ENCODE measurements around the gene BLOC1S2. TPM values are rescaled to one million over a fixed set of nuclear protein-coding genes. Genes with fewer than 3 reads are reported as not detected.
"Not testable (repeated sequence)": the region's sequence is repeated elsewhere in the genome, so short reads cannot be mapped to it uniquely, and the experiment has no call there.

BLOC1S2 gene
- polyA plus RNA-seq, 1 donor from 2014 or later, result 299 TPM

DNA sequence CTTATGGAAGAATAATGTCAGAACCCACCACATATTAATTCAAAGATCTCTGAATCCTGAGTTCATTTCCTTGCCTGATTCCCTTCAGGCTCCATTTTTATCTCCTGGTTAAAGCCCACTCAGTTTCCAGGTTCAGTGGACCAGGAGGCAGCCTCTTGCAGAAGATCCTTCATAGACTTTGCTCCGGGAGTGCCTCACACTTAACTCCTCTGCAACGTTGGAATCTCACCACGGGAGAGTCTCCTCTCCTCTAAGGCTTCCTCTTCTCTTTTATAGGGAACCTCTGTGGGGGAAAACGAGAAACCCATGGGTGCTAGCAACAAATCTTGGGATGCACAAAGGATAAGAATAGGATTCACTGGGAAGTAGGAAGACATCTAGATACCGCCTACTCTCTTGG lies 1.7 kb upstream of the BLOC1S2 start:
- H2AFZ ChIP-seq (ENCODE audit: low read depth, low read length), result no peak overlapping the region
- TF ChIP-seq, protein P1, sequence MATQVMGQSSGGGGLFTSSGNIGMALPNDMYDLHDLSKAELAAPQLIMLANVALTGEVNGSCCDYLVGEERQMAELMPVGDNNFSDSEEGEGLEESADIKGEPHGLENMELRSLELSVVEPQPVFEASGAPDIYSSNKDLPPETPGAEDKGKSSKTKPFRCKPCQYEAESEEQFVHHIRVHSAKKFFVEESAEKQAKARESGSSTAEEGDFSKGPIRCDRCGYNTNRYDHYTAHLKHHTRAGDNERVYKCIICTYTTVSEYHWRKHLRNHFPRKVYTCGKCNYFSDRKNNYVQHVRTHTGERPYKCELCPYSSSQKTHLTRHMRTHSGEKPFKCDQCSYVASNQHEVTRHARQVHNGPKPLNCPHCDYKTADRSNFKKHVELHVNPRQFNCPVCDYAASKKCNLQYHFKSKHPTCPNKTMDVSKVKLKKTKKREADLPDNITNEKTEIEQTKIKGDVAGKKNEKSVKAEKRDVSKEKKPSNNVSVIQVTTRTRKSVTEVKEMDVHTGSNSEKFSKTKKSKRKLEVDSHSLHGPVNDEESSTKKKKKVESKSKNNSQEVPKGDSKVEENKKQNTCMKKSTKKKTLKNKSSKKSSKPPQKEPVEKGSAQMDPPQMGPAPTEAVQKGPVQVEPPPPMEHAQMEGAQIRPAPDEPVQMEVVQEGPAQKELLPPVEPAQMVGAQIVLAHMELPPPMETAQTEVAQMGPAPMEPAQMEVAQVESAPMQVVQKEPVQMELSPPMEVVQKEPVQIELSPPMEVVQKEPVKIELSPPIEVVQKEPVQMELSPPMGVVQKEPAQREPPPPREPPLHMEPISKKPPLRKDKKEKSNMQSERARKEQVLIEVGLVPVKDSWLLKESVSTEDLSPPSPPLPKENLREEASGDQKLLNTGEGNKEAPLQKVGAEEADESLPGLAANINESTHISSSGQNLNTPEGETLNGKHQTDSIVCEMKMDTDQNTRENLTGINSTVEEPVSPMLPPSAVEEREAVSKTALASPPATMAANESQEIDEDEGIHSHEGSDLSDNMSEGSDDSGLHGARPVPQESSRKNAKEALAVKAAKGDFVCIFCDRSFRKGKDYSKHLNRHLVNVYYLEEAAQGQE (IDR thresholded peaks at IDR 0.05; ENCODE audit: borderline replicate concordance), result no peak
- TF ChIP-seq EZH2 (IDR thresholded peaks at IDR 0.05; ENCODE audit: borderline replicate concordance, insufficient read depth, low read length, poor library complexity, severe bottlenecking), result no peak
- no peak for TF ChIP-seq EP300 (conservative IDR thresholded peaks at IDR 0.05; ENCODE audit: poor library complexity, severe bottlenecking)
- TF ChIP-seq, protein P2, sequence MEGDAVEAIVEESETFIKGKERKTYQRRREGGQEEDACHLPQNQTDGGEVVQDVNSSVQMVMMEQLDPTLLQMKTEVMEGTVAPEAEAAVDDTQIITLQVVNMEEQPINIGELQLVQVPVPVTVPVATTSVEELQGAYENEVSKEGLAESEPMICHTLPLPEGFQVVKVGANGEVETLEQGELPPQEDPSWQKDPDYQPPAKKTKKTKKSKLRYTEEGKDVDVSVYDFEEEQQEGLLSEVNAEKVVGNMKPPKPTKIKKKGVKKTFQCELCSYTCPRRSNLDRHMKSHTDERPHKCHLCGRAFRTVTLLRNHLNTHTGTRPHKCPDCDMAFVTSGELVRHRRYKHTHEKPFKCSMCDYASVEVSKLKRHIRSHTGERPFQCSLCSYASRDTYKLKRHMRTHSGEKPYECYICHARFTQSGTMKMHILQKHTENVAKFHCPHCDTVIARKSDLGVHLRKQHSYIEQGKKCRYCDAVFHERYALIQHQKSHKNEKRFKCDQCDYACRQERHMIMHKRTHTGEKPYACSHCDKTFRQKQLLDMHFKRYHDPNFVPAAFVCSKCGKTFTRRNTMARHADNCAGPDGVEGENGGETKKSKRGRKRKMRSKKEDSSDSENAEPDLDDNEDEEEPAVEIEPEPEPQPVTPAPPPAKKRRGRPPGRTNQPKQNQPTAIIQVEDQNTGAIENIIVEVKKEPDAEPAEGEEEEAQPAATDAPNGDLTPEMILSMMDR (IDR thresholded peaks at IDR 0.05; ENCODE audit: poor library complexity, severe bottlenecking), result no peak
- no peak for TF ChIP-seq RAD21 (conservative IDR thresholded peaks at IDR 0.05)
- no peak for TF ChIP-seq MXI1 (conservative IDR thresholded peaks at IDR 0.05; ENCODE audit: poor library complexity, severe bottlenecking)
- TF ChIP-seq TAF1 (IDR thresholded peaks at IDR 0.05; ENCODE audit: low read depth), result no peak
- TF ChIP-seq SMC3 (conservative IDR thresholded peaks at IDR 0.05; ENCODE audit: poor library complexity), result no peak
- TF ChIP-seq POLR2AphosphoS5 (IDR thresholded peaks at IDR 0.05), result no peak
- H3K27ac ChIP-seq (ENCODE audit: low read length), result no peak overlapping the region
- no peaks in the 10 kb centered on the region for H3K27me3 ChIP-seq (ENCODE audit: insufficient read depth, low read depth, low read length)
- no peaks in the 10 kb centered on the region for H3K36me3 ChIP-seq (ENCODE audit: insufficient read depth, low read length)
- H3F3A ChIP-seq (ENCODE audit: insufficient read depth, low read length, poor library complexity, severe bottlenecking), result no peaks in the 10 kb centered on the region
- H3K4me3 ChIP-seq (ENCODE audit: low read length), result no peak overlapping the region
- H3K9me2 ChIP-seq (ENCODE audit: insufficient read depth, low read length), result no peaks in the 10 kb centered on the region
- H4K20me1 ChIP-seq (ENCODE audit: insufficient read depth), result no peaks in the 10 kb centered on the region
- no peak overlapping the region for H3K4me2 ChIP-seq (ENCODE audit: low read length)
- H3K9me3 ChIP-seq (ENCODE audit: low read length), result no peaks in the 10 kb centered on the region
- peaks cover 27% of the 10 kb centered on the region for H3K79me2 ChIP-seq (replicated peaks; ENCODE audit: insufficient read depth, low read length)
- H3K9ac ChIP-seq (ENCODE audit: low read length), result no peak overlapping the region

DNA sequence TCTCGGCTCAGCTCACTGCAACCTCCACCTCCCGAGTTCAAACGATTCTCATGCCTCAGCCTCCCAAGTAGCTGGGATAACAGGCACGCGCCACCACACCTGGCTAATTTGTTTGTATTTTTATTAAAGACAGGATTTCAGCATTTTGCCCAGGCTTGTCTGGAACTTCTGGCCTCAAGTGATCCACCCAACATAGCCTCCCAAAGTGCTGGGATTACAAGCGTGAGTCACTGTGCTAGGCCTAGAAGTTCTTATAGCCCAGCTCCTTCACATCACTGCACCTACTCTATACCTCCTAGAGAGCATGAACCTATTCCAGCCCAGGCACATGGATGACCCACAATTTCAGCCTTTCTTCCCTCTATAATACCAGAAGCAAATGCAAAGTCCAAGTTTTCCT lies 1.3 kb upstream of the BLOC1S2 start:
- H3K9me3 ChIP-seq (ENCODE audit: low read length), result no peaks in the 10 kb centered on the region
- H3K4me2 ChIP-seq (ENCODE audit: low read length), result no peak overlapping the region
- H4K20me1 ChIP-seq (ENCODE audit: insufficient read depth), result no peaks in the 10 kb centered on the region
- no peaks in the 10 kb centered on the region for H3K27me3 ChIP-seq (ENCODE audit: insufficient read depth, low read depth, low read length)
- no peak overlapping the region for H3K27ac ChIP-seq (ENCODE audit: low read length)
- no peaks in the 10 kb centered on the region for H3K9me2 ChIP-seq (ENCODE audit: insufficient read depth, low read length)
- no peaks in the 10 kb centered on the region for H3K36me3 ChIP-seq (ENCODE audit: insufficient read depth, low read length)
- no peak overlapping the region for H3K4me3 ChIP-seq (ENCODE audit: low read length)
- TF ChIP-seq RAD21 (conservative IDR thresholded peaks at IDR 0.05), result no peak
- H3K79me2 ChIP-seq (replicated peaks; ENCODE audit: insufficient read depth, low read length), result peaks cover 31% of the 10 kb centered on the region
- H3F3A ChIP-seq (ENCODE audit: insufficient read depth, low read length, poor library complexity, severe bottlenecking), result no peaks in the 10 kb centered on the region
- H3K9ac ChIP-seq (ENCODE audit: low read length), result no peak overlapping the region
- no peak overlapping the region for H2AFZ ChIP-seq (ENCODE audit: low read depth, low read length)

DNA sequence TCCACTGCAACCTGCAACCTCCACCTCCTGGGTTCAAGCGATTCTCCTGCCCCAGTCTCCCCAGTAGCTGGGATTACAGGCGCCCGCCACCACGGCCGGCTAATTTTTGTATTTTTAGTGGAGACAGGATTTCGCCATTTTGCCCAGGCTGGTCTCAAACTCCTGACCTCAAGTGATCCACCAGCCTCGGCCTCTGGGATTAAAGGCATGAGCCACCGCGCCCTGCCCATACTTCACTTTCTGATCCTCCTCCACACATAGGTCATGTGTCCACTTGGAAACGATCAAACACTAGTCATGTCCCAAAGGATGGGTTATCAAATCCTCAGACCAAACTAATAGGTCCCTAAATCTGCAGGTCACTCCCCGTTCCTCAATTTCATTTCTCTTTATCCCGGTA lies 1.2 kb downstream of the BLOC1S2 start:
- Histone ChIP-seq H3K4me3 (ENCODE audit: low read length) (peak overlapping the region; percentile 91), H3K27ac (ENCODE audit: low read length) (peak overlapping the region; percentile 99), H3K4me2 (ENCODE audit: low read length) (peak overlapping the region; percentile 71), H3K79me2 (replicated peaks; ENCODE audit: insufficient read depth, low read length) (peaks cover 49% of the 10 kb centered on the region), H3K9ac (ENCODE audit: low read length) (peak overlapping the region; percentile 98)
- not testable (repeated sequence) for H3K36me3 ChIP-seq (ENCODE audit: insufficient read depth, low read length); H3F3A ChIP-seq (ENCODE audit: insufficient read depth, low read length, poor library complexity, severe bottlenecking); H3K9me3 ChIP-seq (ENCODE audit: low read length); H3K9me2 ChIP-seq (ENCODE audit: insufficient read depth, low read length); H2AFZ ChIP-seq (ENCODE audit: low read depth, low read length); H3K27me3 ChIP-seq (ENCODE audit: insufficient read depth, low read depth, low read length); H4K20me1 ChIP-seq (ENCODE audit: insufficient read depth)

Data from neural cell (in vitro differentiated cells).